Parathyroid adenoma (tissue), 2 donors: ENCODE data around the gene CAPN8.

ENCODE experiments used
- H2AFZ ChIP-seq: fragments of 300-600 bp; sonication (generic); one replicate; pipeline ENCODE4 v1.7.0; 2017; ENCODE audit warnings: antibody characterized with exemption, mild to moderate bottlenecking
- H3K27ac ChIP-seq: fragments of 300-600 bp; sonication (generic); one replicate; pipeline ENCODE4 v1.7.0; 2017
- H3K27me3 ChIP-seq: fragments of 300-600 bp; sonication (generic); one replicate; pipeline ENCODE4 v1.7.0; 2017; ENCODE audit warnings: low read length; ENCODE audit not compliant: control insufficient read depth, insufficient read depth
- H3K36me3 ChIP-seq: fragments of 300-600 bp; sonication (generic); one replicate; pipeline ENCODE4 v1.7.0; 2017; ENCODE audit warnings: low read length; ENCODE audit not compliant: control insufficient read depth, insufficient read depth
- H3K4me1 ChIP-seq: fragments of 300-600 bp; sonication (generic); one replicate; pipeline ENCODE4 v1.7.0; 2017; ENCODE audit warnings: control low read depth
- H3K4me2 ChIP-seq: fragments of 300-600 bp; sonication (generic); one replicate; pipeline ENCODE4 v1.7.0; 2017; ENCODE audit warnings: low read length
- H3K4me3 ChIP-seq: fragments of 300-600 bp; sonication (generic); one replicate; pipeline ENCODE4 v1.7.0; 2017; ENCODE audit warnings: low read depth, low read length
- H3K79me2 ChIP-seq: fragments of 300-600 bp; sonication (generic); one replicate; pipeline ENCODE4 v1.7.0; 2017; ENCODE audit warnings: control low read depth
- H3K9ac ChIP-seq: fragments of 300-600 bp; sonication (generic); one replicate; pipeline ENCODE4 v1.7.0; 2017; ENCODE audit warnings: mild to moderate bottlenecking
- H3K9me3 ChIP-seq: fragments of 300-600 bp; sonication (generic); one replicate; pipeline ENCODE4 v1.7.0; 2017; ENCODE audit warnings: low read length; ENCODE audit not compliant: control insufficient read depth
- CTCF ChIP-seq: fragments of 300-600 bp; sonication (generic); IDR thresholded peaks from one replicate; pipeline ENCODE4 v1.7.0; 2017; ENCODE audit warnings: antibody characterized with exemption, mild to moderate bottlenecking
- donor health status: primary hyperparathyroidism.

The CAPN8 gene

DNA sequence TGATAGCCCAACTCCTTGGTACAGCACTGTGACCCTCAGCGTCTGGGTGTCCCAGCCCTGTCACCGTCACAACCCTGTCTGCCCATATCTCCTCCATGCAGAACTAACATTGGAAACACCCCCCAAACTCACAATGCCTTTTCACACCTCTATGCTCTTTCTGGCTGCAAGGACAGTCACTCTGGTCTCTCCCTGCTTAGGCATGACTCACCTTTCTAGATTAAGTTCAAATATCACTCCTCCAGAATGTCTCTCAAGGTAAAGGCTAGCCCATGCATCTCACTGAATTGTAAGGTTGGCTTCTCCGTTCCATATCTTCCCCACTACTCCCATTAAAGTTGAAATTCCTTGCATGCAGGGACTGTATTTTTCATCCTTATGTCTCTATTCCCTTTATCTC, 17.0 kb upstream of the CAPN8 start:
- no peak for TF ChIP-seq CTCF

GRCh38 chr1:223680188-223680587, 14.7 kb upstream of the CAPN8 start:
- no peak overlapping the region for H3K4me3 ChIP-seq
- H3K36me3 ChIP-seq: no peaks in the 10 kb centered on the region
- TF ChIP-seq CTCF: no peak
- H3K4me1 ChIP-seq: no peaks in the 10 kb centered on the region
- H3K9ac ChIP-seq: no peak overlapping the region
- H3K27ac ChIP-seq: no peak overlapping the region
- no peak overlapping the region for H3K4me2 ChIP-seq
- no peaks in the 10 kb centered on the region for H3K27me3 ChIP-seq
- H3K9me3 ChIP-seq: no peaks in the 10 kb centered on the region
- H3K79me2 ChIP-seq: no peaks in the 10 kb centered on the region
- no peak overlapping the region for H2AFZ ChIP-seq

More for the DNA sequence above, 17.0 kb upstream of the CAPN8 start:
- Histone ChIP-seq H3K79me2 (no peaks in the 10 kb centered on the region), H2AFZ (no peak overlapping the region), H3K9ac (no peak overlapping the region), H3K4me1 (no peaks in the 10 kb centered on the region), H3K4me3 (no peak overlapping the region), H3K27me3 (no peaks in the 10 kb centered on the region), H3K36me3 (no peaks in the 10 kb centered on the region), H3K4me2 (no peak overlapping the region), H3K9me3 (no peaks in the 10 kb centered on the region), H3K27ac (no peak overlapping the region)

GRCh38 chr1:223678841-223679240, 13.3 kb upstream of the CAPN8 start:
- no peaks in the 10 kb centered on the region for H3K79me2 ChIP-seq
- H3K4me1 ChIP-seq: no peaks in the 10 kb centered on the region
- no peak overlapping the region for H3K27ac ChIP-seq
- no peak overlapping the region for H3K4me3 ChIP-seq
- H3K9me3 ChIP-seq: no peaks in the 10 kb centered on the region
- H3K36me3 ChIP-seq: no peaks in the 10 kb centered on the region
- H2AFZ ChIP-seq: no peak overlapping the region
- no peaks in the 10 kb centered on the region for H3K27me3 ChIP-seq
- no peak overlapping the region for H3K9ac ChIP-seq
- no peak for TF ChIP-seq CTCF
- H3K4me2 ChIP-seq: no peak overlapping the region

GRCh38 chr1:223674119-223674890, 8.8 kb upstream of the CAPN8 start:
- Histone ChIP-seq H3K4me3 (no peak overlapping the region), H3K27ac (no peak overlapping the region), H3K9ac (no peak overlapping the region), H3K4me2 (no peak overlapping the region), H3K27me3 (no peaks in the 10 kb centered on the region), H3K79me2 (no peaks in the 10 kb centered on the region), H3K9me3 (no peaks in the 10 kb centered on the region), H3K36me3 (no peaks in the 10 kb centered on the region), H2AFZ (no peak overlapping the region), H3K4me1 (no peaks in the 10 kb centered on the region)
- no peak for TF ChIP-seq CTCF
